ENCODE data around the gene RELB.

- TF ChIP-seq EZH2phosphoT487 (IDR thresholded peaks at IDR 0.05; ENCODE audit: borderline replicate concordance): no peak
- TF ChIP-seq, protein P1, sequence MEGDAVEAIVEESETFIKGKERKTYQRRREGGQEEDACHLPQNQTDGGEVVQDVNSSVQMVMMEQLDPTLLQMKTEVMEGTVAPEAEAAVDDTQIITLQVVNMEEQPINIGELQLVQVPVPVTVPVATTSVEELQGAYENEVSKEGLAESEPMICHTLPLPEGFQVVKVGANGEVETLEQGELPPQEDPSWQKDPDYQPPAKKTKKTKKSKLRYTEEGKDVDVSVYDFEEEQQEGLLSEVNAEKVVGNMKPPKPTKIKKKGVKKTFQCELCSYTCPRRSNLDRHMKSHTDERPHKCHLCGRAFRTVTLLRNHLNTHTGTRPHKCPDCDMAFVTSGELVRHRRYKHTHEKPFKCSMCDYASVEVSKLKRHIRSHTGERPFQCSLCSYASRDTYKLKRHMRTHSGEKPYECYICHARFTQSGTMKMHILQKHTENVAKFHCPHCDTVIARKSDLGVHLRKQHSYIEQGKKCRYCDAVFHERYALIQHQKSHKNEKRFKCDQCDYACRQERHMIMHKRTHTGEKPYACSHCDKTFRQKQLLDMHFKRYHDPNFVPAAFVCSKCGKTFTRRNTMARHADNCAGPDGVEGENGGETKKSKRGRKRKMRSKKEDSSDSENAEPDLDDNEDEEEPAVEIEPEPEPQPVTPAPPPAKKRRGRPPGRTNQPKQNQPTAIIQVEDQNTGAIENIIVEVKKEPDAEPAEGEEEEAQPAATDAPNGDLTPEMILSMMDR (conservative IDR thresholded peaks at IDR 0.05; ENCODE audit: low read length): no peak
These were observed 8.7 kb upstream of the RELB start for GRCh38 chr19:44992336-44993163.

All from Loucy (cell line).